IMR-90 (cell line): Measurements from ENCODE around the gene ARPC5. TPM values are rescaled to one million over a fixed set of nuclear protein-coding genes. Genes with fewer than 3 reads are reported as not detected.
"Not testable (repeated sequence)": the region's sequence is repeated elsewhere in the genome, so short reads cannot be mapped to it uniquely, and the experiment has no call there.

ENCODE experiments used
- ATAC-seq: fragments of 200-7000 bp; cut with Tn5 transposase; 2 replicates; pipeline ENCODE4 v1.9.1; 2020; ENCODE audit warnings: low read depth, mild to moderate bottlenecking, moderate library complexity
- BruUV-seq: library from RNA; stranded (reverse); fragments of 400-500 nt; replicated peaks from 2 replicates; lab custom pipeline; 2021; lab: Mats Ljungman, UMichigan
- CTCF ChIA-PET: fragments of 300-600 bp; formaldehyde crosslinking; extraction: SDS; loops from one replicate; lab custom pipeline; 2021; ENCODE audit warnings: antibody characterized with exemption; lab: Yijun Ruan, JAX
- POLR2A ChIA-PET: fragments of 300-600 bp; sonication (Branson Sonifier 250); formaldehyde crosslinking; loops from one replicate; lab custom pipeline; 2022; ENCODE audit warnings: antibody characterized with exemption; ENCODE audit not compliant: unreplicated experiment; lab: Charles Lee
- DNase-seq: peaks from one replicate; pipeline ENCODE4 v3.0.0; 2013
- H2AFZ ChIP-seq: replicated peaks from 2 replicates; pipeline ENCODE3; 2013; ENCODE audit warnings: low read length, mild to moderate bottlenecking; ENCODE audit not compliant: poor library complexity
- H2AK5ac ChIP-seq: 2 replicates; pipeline ENCODE4 v1.6.1; 2013; ENCODE audit warnings: low read depth, low read length, inconsistent platforms
- H2AK9ac ChIP-seq: replicated peaks from 2 replicates; pipeline ENCODE3; 2013; ENCODE audit warnings: mild to moderate bottlenecking, low read depth, low read length, moderate library complexity; ENCODE audit not compliant: poor library complexity
- H2BK120ac ChIP-seq: 2 replicates; pipeline ENCODE4 v1.6.1; 2013; ENCODE audit warnings: low read depth, low read length, inconsistent platforms
- H2BK15ac ChIP-seq: 3 replicates; pipeline ENCODE4 v1.6.1; 2013; ENCODE audit warnings: low read depth, low read length, inconsistent platforms
- H2BK20ac ChIP-seq: 2 replicates; pipeline ENCODE4 v1.6.1; 2013; ENCODE audit warnings: low read depth, mild to moderate bottlenecking, inconsistent platforms, low read length, moderate library complexity
- H2BK5ac ChIP-seq: 2 replicates; pipeline ENCODE4 v1.6.1; 2013; ENCODE audit warnings: mild to moderate bottlenecking, low read depth, low read length, inconsistent platforms; ENCODE audit not compliant: poor library complexity, severe bottlenecking
- H3K14ac ChIP-seq: replicated peaks from 2 replicates; pipeline ENCODE4 v1.6.1; 2013; ENCODE audit warnings: low read depth, low read length, inconsistent platforms
- H3K18ac ChIP-seq: 2 replicates; pipeline ENCODE4 v1.6.1; 2013; ENCODE audit warnings: low read depth, low read length, control low read depth
- H3K23ac ChIP-seq: 2 replicates; pipeline ENCODE4 v1.6.1; 2013; ENCODE audit warnings: low read depth, low read length, inconsistent platforms
- H3K27ac ChIP-seq: 2 replicates; pipeline ENCODE4 v1.5.1; 2013; ENCODE audit warnings: mild to moderate bottlenecking, control low read depth, low read length; ENCODE audit not compliant: insufficient read depth
- H3K27me3 ChIP-seq: 2 replicates; pipeline ENCODE4 v1.6.1; 2013; ENCODE audit warnings: low read length; ENCODE audit not compliant: control insufficient read depth, insufficient read depth
- H3K36me3 ChIP-seq: 2 replicates; pipeline ENCODE4 v1.6.1; 2013; ENCODE audit warnings: low read length, mixed read lengths; ENCODE audit not compliant: control insufficient read depth, insufficient read depth
- H3K4ac ChIP-seq: 2 replicates; pipeline ENCODE4 v1.6.1; 2013; ENCODE audit warnings: low read depth, low read length, inconsistent platforms
- H3K4me1 ChIP-seq: 2 replicates; pipeline ENCODE4 v1.6.1; 2013; ENCODE audit warnings: low read length, mixed read lengths; ENCODE audit not compliant: control insufficient read depth, insufficient read depth
- H3K4me2 ChIP-seq: 2 replicates; pipeline ENCODE4 v1.6.1; 2013; ENCODE audit warnings: low read depth, mild to moderate bottlenecking, control low read depth, low read length, moderate library complexity
- H3K4me3 ChIP-seq: 2 replicates; pipeline ENCODE4 v1.5.1; 2013; ENCODE audit warnings: low read depth, mild to moderate bottlenecking, control low read depth, low read length, moderate library complexity; ENCODE audit not compliant: insufficient read depth
- H3K56ac ChIP-seq: 2 replicates; pipeline ENCODE4 v1.6.1; 2013; ENCODE audit warnings: low read length, inconsistent platforms; ENCODE audit not compliant: insufficient read depth; ENCODE audit errors: extremely low read depth
- H3K79me1 ChIP-seq, 2 experiments: 2 replicates each; pipeline ENCODE4 v1.6.1; 2013; ENCODE audit warnings: low read length in 2 of 2, inconsistent platforms in 1 of 2, low read depth in 1 of 2
- H3K9ac ChIP-seq: 2 replicates; pipeline ENCODE4 v1.6.1; 2013; ENCODE audit warnings: low read depth, low read length, control low read depth
- H3K9me1 ChIP-seq: 2 replicates; pipeline ENCODE4 v1.6.1; 2013; ENCODE audit warnings: low read length, inconsistent platforms; ENCODE audit not compliant: insufficient read depth
- H3K9me3 ChIP-seq: 2 replicates; pipeline ENCODE4 v1.6.1; 2013; ENCODE audit warnings: low read length; ENCODE audit not compliant: control insufficient read depth, insufficient read depth
- H4K20me1 ChIP-seq: 2 replicates; pipeline ENCODE4 v1.6.1; 2013; ENCODE audit warnings: low read length, inconsistent platforms; ENCODE audit not compliant: insufficient read depth
- H4K5ac ChIP-seq: 2 replicates; pipeline ENCODE4 v1.6.1; 2013; ENCODE audit warnings: mild to moderate bottlenecking, low read depth, low read length, control low read depth
- H4K8ac ChIP-seq, 2 experiments: 2 replicates each; pipeline ENCODE4 v1.6.1; 2013; ENCODE audit warnings: low read depth in 2 of 2, low read length in 2 of 2, control low read depth in 1 of 2, inconsistent platforms in 1 of 2
- H4K91ac ChIP-seq: 2 replicates; pipeline ENCODE4 v1.6.1; 2013; ENCODE audit warnings: low read depth, low read length, inconsistent platforms; ENCODE audit not compliant: insufficient read depth
- WGBS, 2 experiments: methylation state at CpG; one replicate each; pipeline versions ENCODE4 v1.1.5 to v1.1.7; 2013; ENCODE audit warnings: missing lambda C conversion rate in 2 of 2; ENCODE audit not compliant: insufficient read length in 1 of 2; ENCODE audit errors: extremely low coverage in 2 of 2; 5-methylcytosine and 5-hydroxymethylcytosine counted together
- dilution Hi-C: fragments of 300-500 bp; cut with HindIII; formaldehyde crosslinking; loops from one replicate; pipeline ENCODE4 v1.14.3; 2018; ENCODE audit warnings: low sequenced_read_pairs; ENCODE audit not compliant: unreplicated experiment
- in situ Hi-C: fragments of 300-500 bp; cut with MboI; formaldehyde crosslinking; loops from 3 replicates; pipeline ENCODE4 v1.14.3; 2019; ENCODE audit warnings: low sequenced_read_pairs, inconsistent platforms, mixed read lengths
- intact Hi-C: fragments of 100-400 bp; cut with micrococcal nuclease; formaldehyde crosslinking; loops from 2 replicates; pipeline ENCODE4 v1.10.0; 2022
- polyA plus RNA-seq, 3 experiments: library from polyadenylated mRNA; depleted of rRNA; stranded (reverse); fragments of >200 nt; gene quantifications; 2 replicates each; pipeline ENCODE4 v1.2.3, GENCODE V29; 2012; ENCODE audit warnings: low replicate concordance in 1 of 3
- total RNA-seq: library from RNA; depleted of rRNA; stranded (reverse); fragments of >200 nt; gene quantifications from 2 replicates; pipeline ENCODE4 v1.2.3, GENCODE V29; 2012

The ARPC5 gene
- total and polyA plus RNA-seq, 2 of the 4 experiments (the other 2 are of a cell fraction), result 132 to 212 TPM

- H3K4ac ChIP-seq, H3K18ac ChIP-seq, H3K23ac ChIP-seq, H4K8ac ChIP-seq, H2BK20ac ChIP-seq, H4K91ac ChIP-seq, H4K5ac ChIP-seq, H3K14ac ChIP-seq, ATAC-seq, H3K4me1 ChIP-seq, H3K9ac ChIP-seq, H3K27ac ChIP-seq, H3K9me1 ChIP-seq, H2BK120ac ChIP-seq, H3K9me3 ChIP-seq, H2AK5ac ChIP-seq, H2AFZ ChIP-seq, H2AK9ac ChIP-seq, DNase-seq, H3K27me3 ChIP-seq, H2BK15ac ChIP-seq, H3K4me2 ChIP-seq, H3K56ac ChIP-seq, dilution Hi-C loops, H2BK5ac ChIP-seq, BruUV-seq, intact Hi-C loops, H3K4me3 ChIP-seq: not testable (repeated sequence)
- peaks cover 17 to 43% of the 10 kb centered on the region in 2 experiments for H3K79me1 ChIP-seq
- peaks cover 28% of the 10 kb centered on the region for H4K20me1 ChIP-seq
- ChIA-PET CTCF (interaction anchor here (0.6 to 1.1 kb wide), 2 partner anchors 17 to 183 kb away, joined by 3 to 4 read pairs; no protein-coding TSS in a partner anchor), POLR2A (interaction anchor here (0.6 kb wide), 1 partner anchor 1537 kb away, joined by 3 read pairs; no protein-coding TSS in a partner anchor)
- in situ Hi-C loops, result loop anchor here (10.0 kb wide), 2 partner anchors 151 to 341 kb away; partner anchors contain the start of gene SMG7
- WGBS, 2 experiments, result no CpG with 5 or more reads among the region's 3 CpGs
- peaks cover 24% of the 10 kb centered on the region for H3K36me3 ChIP-seq
Observed at GRCh38 chr1:183626236-183626635, 9.3 kb downstream of the ARPC5 start.
